Adipocyte (in vitro differentiated cells): ENCODE measurements around the gene DLX5.
A peak's percentile ranks its signal among the peaks of the same experiment; 100 is the strongest.

ENCODE experiments used
- DNase-seq: peaks from one replicate; pipeline ENCODE4 v3.0.0-alpha.2; 2015; ENCODE audit warnings: low read depth
- H3K27me3 ChIP-seq: replicated peaks from 2 replicates; pipeline ENCODE4 v1.7.0; 2013; ENCODE audit warnings: mild to moderate bottlenecking, low read length, moderate library complexity; ENCODE audit not compliant: control insufficient read depth, insufficient read depth
- H3K36me3 ChIP-seq: 2 replicates; pipeline ENCODE4 v1.7.0; 2013; ENCODE audit warnings: low read length, mild to moderate bottlenecking, moderate library complexity; ENCODE audit not compliant: control insufficient read depth, insufficient read depth, severe bottlenecking
- H3K4me1 ChIP-seq: 2 replicates; pipeline ENCODE4 v1.7.0; 2013; ENCODE audit warnings: mild to moderate bottlenecking, low read length, moderate library complexity; ENCODE audit not compliant: control insufficient read depth, insufficient read depth
- H3K4me3 ChIP-seq: 2 replicates; pipeline ENCODE4 v1.7.0; 2013; ENCODE audit warnings: mild to moderate bottlenecking, low read length, moderate library complexity
- H3K9ac ChIP-seq: 2 replicates; pipeline ENCODE4 v1.7.0; 2013; ENCODE audit warnings: mild to moderate bottlenecking, low read length, moderate library complexity
- H3K9me3 ChIP-seq: 2 replicates; pipeline ENCODE4 v1.7.0; 2013; ENCODE audit warnings: mild to moderate bottlenecking, low read length, moderate library complexity; ENCODE audit not compliant: control insufficient read depth

DLX5 gene

DNA sequence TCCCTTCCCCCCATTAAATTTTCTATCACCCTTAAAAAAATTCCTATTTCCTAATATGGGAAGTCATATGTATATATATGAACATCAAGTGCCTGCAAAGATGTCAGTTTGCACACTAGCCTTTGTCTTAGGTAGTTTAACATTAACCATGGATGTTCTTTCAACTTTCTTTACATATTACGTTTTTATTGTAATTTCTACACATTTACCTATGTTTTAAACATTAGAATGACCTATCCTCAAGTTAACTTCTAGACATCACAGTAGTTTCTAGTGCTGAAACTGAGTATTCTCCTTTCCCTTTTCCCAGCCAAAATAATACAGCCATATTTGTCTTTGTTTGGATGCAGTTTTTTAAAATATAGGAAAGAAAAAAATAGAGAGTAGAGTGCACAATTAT is 13.5 kb downstream of the DLX5 start:
- no peaks in the 10 kb centered on the region for H3K9me3 ChIP-seq
- H3K36me3 ChIP-seq, result no peaks in the 10 kb centered on the region
- no peak overlapping the region for H3K9ac ChIP-seq
- no peak overlapping the region for H3K4me3 ChIP-seq
- H3K4me1 ChIP-seq, result no peaks in the 10 kb centered on the region
- no peak for DNase-seq
- peaks cover 89% of the 10 kb centered on the region for H3K27me3 ChIP-seq

DNA sequence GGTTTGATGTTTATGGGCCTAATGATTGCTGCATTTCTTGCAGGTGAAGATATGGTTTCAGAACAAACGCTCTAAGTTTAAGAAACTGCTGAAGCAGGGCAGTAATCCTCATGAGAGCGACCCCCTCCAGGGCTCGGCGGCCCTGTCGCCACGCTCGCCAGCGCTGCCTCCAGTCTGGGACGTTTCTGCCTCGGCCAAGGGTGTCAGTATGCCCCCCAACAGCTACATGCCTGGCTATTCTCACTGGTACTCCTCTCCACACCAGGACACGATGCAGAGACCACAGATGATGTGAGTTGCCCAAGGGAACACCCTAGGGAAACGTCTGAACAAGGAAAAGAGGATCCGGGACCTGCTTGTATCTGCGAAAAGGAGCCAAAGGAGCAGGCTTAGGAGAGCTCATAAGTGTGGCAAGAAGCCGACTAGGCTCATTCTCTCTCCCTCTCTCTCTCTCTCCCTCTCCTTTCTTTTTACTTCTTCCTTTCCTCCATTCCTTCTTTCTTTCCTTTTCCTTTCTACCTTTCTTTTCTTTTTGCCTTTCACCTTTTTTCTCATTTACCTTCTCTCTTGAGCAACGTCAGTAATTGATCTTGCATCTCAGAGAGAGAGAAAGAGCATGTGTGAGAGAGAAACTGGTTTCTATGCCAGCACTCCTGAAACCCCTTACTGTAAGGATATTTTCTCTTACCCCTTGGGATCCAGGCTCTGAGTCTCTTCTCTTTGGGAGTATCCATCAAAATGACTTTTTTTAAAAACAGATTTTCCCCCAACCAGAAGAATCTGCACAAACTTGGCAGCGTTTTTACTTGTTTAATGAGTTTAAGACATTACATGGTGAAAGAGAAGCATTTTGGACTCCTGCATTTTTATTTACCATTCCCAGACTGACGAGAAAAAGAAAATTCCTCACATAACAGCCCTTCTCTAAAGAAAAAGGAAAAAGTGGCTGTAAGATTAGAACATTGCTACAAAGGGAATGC is 14.6 kb downstream of the DLX5 start:
- no peaks in the 10 kb centered on the region for H3K9me3 ChIP-seq
- no peak for DNase-seq
- no peak overlapping the region for H3K4me3 ChIP-seq

DNA sequence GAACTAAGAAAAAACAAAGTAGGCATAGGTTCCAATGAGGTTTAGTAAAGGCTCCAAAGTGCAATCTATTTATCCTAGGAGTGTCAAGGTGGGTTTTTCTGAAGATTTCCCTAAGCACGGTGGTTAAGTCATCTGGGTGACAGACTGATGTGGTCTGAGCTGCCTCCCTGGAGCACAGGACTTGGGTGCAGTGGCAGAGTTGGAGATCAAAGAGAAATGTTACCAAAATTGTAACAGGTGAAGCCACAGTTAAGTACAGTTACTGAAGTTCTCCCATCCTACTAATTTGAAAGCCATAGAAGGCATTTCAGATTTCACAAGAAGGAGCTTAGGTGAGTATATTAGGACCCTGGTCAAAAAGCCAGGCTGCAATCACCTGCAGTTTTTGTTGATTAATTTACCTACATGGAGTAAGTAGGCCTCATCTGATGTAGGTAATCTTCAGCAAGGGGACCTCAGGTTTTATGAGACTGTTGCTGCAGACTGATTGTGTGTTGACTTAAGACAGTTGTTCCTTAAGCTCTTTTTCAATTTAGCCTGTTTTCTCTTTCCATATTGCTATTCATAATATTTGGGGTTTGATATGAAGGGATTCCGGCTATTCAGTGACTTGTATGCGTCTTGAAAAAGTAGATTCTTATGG is 16.2 kb downstream of the DLX5 start:
- H3K9me3 ChIP-seq, result no peaks in the 10 kb centered on the region
- peaks cover 84% of the 10 kb centered on the region for H3K27me3 ChIP-seq
- peaks cover 4% of the 10 kb centered on the region for H3K4me1 ChIP-seq
- H3K9ac ChIP-seq, result no peak overlapping the region
- H3K4me3 ChIP-seq, result no peak overlapping the region
- no peaks in the 10 kb centered on the region for H3K36me3 ChIP-seq
- DNase-seq, result no peak

More for the DNA sequence above, 14.6 kb downstream of the DLX5 start:
- Histone ChIP-seq H3K36me3 (no peaks in the 10 kb centered on the region), H3K27me3 (peaks cover 84% of the 10 kb centered on the region), H3K9ac (no peak overlapping the region), H3K4me1 (peaks cover 4% of the 10 kb centered on the region)

GRCh38 chr7:97007583-97007861 is 17.1 kb downstream of the DLX5 start:
- H3K36me3 ChIP-seq, result no peaks in the 10 kb centered on the region
- H3K4me1 ChIP-seq, result peaks cover 4% of the 10 kb centered on the region
- H3K4me3 ChIP-seq, result no peak overlapping the region
- no peaks in the 10 kb centered on the region for H3K9me3 ChIP-seq
- no peak overlapping the region for H3K9ac ChIP-seq
- peaks cover 85% of the 10 kb centered on the region for H3K27me3 ChIP-seq
- DNase-seq, result no peak

GRCh38 chr7:97006816-97007582 is 17.6 kb downstream of the DLX5 start:
- Histone ChIP-seq H3K4me3 (no peak overlapping the region), H3K27me3 (peaks cover 85% of the 10 kb centered on the region)

DNA sequence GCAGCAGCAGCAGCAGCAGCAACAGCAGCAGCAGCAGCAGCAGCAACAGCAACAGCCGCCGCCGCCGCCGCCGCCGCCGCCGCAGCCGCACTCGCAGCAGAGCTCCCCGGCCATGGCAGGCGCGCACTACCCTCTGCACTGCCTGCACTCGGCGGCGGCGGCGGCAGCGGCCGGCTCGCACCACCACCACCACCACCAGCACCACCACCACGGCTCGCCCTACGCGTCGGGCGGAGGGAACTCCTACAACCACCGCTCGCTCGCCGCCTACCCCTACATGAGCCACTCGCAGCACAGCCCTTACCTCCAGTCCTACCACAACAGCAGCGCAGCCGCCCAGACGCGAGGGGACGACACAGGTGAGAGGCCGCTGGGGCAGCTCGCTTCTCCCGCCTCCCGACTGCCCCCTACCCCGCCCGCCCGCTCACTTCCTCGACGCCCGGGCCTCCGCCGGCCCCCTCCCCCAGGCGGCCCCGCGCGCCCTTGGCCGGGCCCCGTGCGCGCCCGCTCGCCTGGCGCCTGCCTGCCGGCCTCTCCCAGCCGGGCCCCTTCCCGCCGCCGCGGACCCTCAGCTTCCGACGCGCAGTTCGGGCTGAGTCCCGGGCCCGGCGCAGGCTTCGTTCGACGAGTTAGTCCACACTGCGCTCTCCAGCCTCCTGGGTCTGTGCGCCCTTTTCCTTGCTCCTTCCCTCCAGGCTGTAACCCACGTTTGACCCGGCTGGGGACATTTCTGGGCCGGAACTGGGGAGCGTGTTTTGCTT is 18.4 kb downstream of the DLX5 start:
- peak overlapping the region; percentile 50 for H3K4me3 ChIP-seq
- DNase-seq, result peak; percentile 71
- no peaks in the 10 kb centered on the region for H3K36me3 ChIP-seq
- H3K4me1 ChIP-seq, result peaks cover 4% of the 10 kb centered on the region
- H3K9me3 ChIP-seq, result peaks cover 3% of the 10 kb centered on the region
- peaks cover 85% of the 10 kb centered on the region for H3K27me3 ChIP-seq
- H3K9ac ChIP-seq, result no peak overlapping the region

More at GRCh38 chr7:97006816-97007582, 17.6 kb downstream of the DLX5 start:
- no peak overlapping the region for H3K9ac ChIP-seq
- H3K4me1 ChIP-seq, result peaks cover 4% of the 10 kb centered on the region
- no peak for DNase-seq
- no peaks in the 10 kb centered on the region for H3K36me3 ChIP-seq
- peaks cover 2% of the 10 kb centered on the region for H3K9me3 ChIP-seq

DNA sequence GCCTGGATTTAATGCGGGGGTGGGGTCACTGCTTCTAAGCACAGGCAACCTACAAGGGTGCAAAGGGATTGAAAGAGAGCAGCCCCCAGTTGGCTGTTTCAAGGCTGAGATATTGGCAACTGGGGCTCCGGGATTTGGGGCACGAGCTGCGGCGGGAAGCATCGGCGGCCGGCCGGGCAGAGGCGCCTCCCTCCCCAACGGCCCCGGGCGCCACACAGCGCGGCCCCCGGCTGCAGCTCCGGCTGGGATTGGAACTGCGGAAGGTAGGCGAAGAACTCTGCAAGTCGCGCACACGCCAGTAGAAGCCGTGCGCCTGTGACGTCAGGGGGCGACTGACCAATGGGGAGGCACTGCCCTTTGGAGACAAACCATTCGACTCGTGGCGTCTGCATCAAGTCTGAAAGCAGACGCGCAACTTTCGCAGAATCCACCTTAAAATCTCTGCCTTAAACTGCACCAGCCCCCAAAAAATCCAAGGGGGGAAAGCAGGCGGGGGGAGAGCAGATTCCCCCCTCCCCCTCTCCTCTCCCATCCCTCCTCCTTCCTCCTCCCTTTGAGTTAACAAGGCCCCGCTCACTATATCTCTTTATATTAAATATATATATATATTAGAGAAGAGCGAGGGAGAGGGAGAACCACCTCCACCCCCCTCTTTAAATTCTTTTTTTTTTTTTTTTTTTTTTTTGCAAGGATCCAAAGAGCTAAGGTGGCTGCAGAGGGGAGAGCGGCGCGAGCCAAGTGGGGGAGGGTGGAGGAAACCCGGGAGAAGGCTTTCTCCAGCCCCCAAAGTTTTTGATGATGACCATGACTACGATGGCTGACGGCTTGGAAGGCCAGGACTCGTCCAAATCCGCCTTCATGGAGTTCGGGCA is 19.2 kb downstream of the DLX5 start, which contains the start of gene DLX6:
Gene DLX6 (plus strand): TSS at position 371 of the 872 bp plus-strand sequence. CDS start 425 bp downstream, at position 796.
- peak; percentile 94 for DNase-seq
- peaks cover 4% of the 10 kb centered on the region for H3K4me1 ChIP-seq
- H3K27me3 ChIP-seq, result peaks cover 87% of the 10 kb centered on the region
- no peaks in the 10 kb centered on the region for H3K36me3 ChIP-seq
- H3K9ac ChIP-seq, result no peak within 1 kb of the TSS
- H3K4me3 ChIP-seq, result peak within 1 kb of the TSS; percentile 50
- peaks cover 4% of the 10 kb centered on the region for H3K9me3 ChIP-seq

GRCh38 chr7:97004247-97005182 is 20.1 kb downstream of the DLX5 start:
- peaks cover 87% of the 10 kb centered on the region for H3K27me3 ChIP-seq
- H3K9me3 ChIP-seq, result peaks cover 8% of the 10 kb centered on the region
- H3K4me1 ChIP-seq, result peaks cover 4% of the 10 kb centered on the region
- H3K4me3 ChIP-seq, result peak overlapping the region; percentile 44
- H3K36me3 ChIP-seq, result no peaks in the 10 kb centered on the region
- no peak overlapping the region for H3K9ac ChIP-seq
- no peak for DNase-seq
